ENCODE results near the gene PDE4A.

The PDE4A gene

GRCh38 chr19:10510301-10510802 is 90.0 kb downstream of the PDE4A start:
- Histone ChIP-seq H3K4me1 (ENCODE audit: insufficient read depth, low read length) (0 out of 2 replicates have a peak, but pooled peaks cover 2% of the 10 kb centered on the region), H3K36me3 (ENCODE audit: insufficient read depth, low read length) (no peaks in the 10 kb centered on the region), H3K9ac (ENCODE audit: low read depth, low read length) (no peak overlapping the region), H3K9me3 (ENCODE audit: control insufficient read depth, insufficient read depth, low read length) (no peaks in the 10 kb centered on the region)

GRCh38 chr19:10513223-10513622 is 92.9 kb downstream of the PDE4A start:
- Histone ChIP-seq H3K36me3 (ENCODE audit: insufficient read depth, low read length) (no peaks in the 10 kb centered on the region), H3K4me1 (ENCODE audit: insufficient read depth, low read length) (0 out of 2 replicates have a peak, but pooled peaks cover 8% of the 10 kb centered on the region), H3K9ac (ENCODE audit: low read depth, low read length) (no peak overlapping the region), H3K9me3 (ENCODE audit: control insufficient read depth, insufficient read depth, low read length) (no peaks in the 10 kb centered on the region)

GRCh38 chr19:10514211-10515145 is 94.1 kb downstream of the PDE4A start:
- no peaks in the 10 kb centered on the region for H3K36me3 ChIP-seq (ENCODE audit: insufficient read depth, low read length)
- peak overlapping the region; percentile 50; the same call in 1 of the 2 replicates for H3K9ac ChIP-seq (ENCODE audit: low read depth, low read length)
- H3K4me1 ChIP-seq (ENCODE audit: insufficient read depth, low read length): 0 out of 2 replicates have a peak, but pooled peaks cover 8% of the 10 kb centered on the region
- H3K9me3 ChIP-seq (ENCODE audit: control insufficient read depth, insufficient read depth, low read length): no peaks in the 10 kb centered on the region

- H3K9me3 ChIP-seq (ENCODE audit: control insufficient read depth, insufficient read depth, low read length): no peaks in the 10 kb centered on the region
- H3K4me1 ChIP-seq (ENCODE audit: insufficient read depth, low read length): 0 out of 2 replicates have a peak, but pooled peaks cover 8% of the 10 kb centered on the region
- no peak overlapping the region; the same call in 1 of the 2 replicates for H3K9ac ChIP-seq (ENCODE audit: low read depth, low read length)
These were observed 95.7 kb downstream of the PDE4A start for GRCh38 chr19:10516064-10516385.

GRCh38 chr19:10516671-10517286 is 96.4 kb downstream of the PDE4A start:
- no peaks in the 10 kb centered on the region for H3K36me3 ChIP-seq (ENCODE audit: insufficient read depth, low read length)
- H3K4me1 ChIP-seq (ENCODE audit: insufficient read depth, low read length): 0 out of 2 replicates have a peak, but pooled peaks cover 8% of the 10 kb centered on the region
- H3K9me3 ChIP-seq (ENCODE audit: control insufficient read depth, insufficient read depth, low read length): no peaks in the 10 kb centered on the region
- peak overlapping the region; percentile 85 for H3K9ac ChIP-seq (ENCODE audit: low read depth, low read length)

More at GRCh38 chr19:10516064-10516385, 95.7 kb downstream of the PDE4A start:
- no peaks in the 10 kb centered on the region for H3K36me3 ChIP-seq (ENCODE audit: insufficient read depth, low read length)

- H3K4me1 ChIP-seq (ENCODE audit: insufficient read depth, low read length): 0 out of 2 replicates have a peak, but pooled peaks cover 8% of the 10 kb centered on the region
- H3K9ac ChIP-seq (ENCODE audit: low read depth, low read length): peak within 1 kb of the TSS; percentile 85
These were observed 97.0 kb downstream of the PDE4A start, which contains the start of gene S1PR5 for GRCh38 chr19:10517361-10517759. Gene S1PR5, minus strand, starts transcription at chr19:10517447. Its CDS starts 2,436 bp downstream, at chr19:10515011.

GRCh38 chr19:10517760-10518443 is 97.6 kb downstream of the PDE4A start:
- Histone ChIP-seq H3K9me3 (ENCODE audit: control insufficient read depth, insufficient read depth, low read length) (no peaks in the 10 kb centered on the region), H3K36me3 (ENCODE audit: insufficient read depth, low read length) (no peaks in the 10 kb centered on the region), H3K4me1 (ENCODE audit: insufficient read depth, low read length) (0 out of 2 replicates have a peak, but pooled peaks cover 8% of the 10 kb centered on the region), H3K9ac (ENCODE audit: low read depth, low read length) (peak overlapping the region; percentile 85; the same call in 1 of the 2 replicates)

More at GRCh38 chr19:10517361-10517759, 97.0 kb downstream of the PDE4A start, which contains the start of gene S1PR5:
- Histone ChIP-seq H3K36me3 (ENCODE audit: insufficient read depth, low read length) (no peaks in the 10 kb centered on the region), H3K9me3 (ENCODE audit: control insufficient read depth, insufficient read depth, low read length) (no peaks in the 10 kb centered on the region)

- Histone ChIP-seq H3K9ac (ENCODE audit: low read depth, low read length) (peak overlapping the region; percentile 85; the same call in 1 of the 2 replicates), H3K36me3 (ENCODE audit: insufficient read depth, low read length) (no peaks in the 10 kb centered on the region), H3K4me1 (ENCODE audit: insufficient read depth, low read length) (0 out of 2 replicates have a peak, but pooled peaks cover 6% of the 10 kb centered on the region), H3K9me3 (ENCODE audit: control insufficient read depth, insufficient read depth, low read length) (no peaks in the 10 kb centered on the region)
These were observed 98.4 kb downstream of the PDE4A start for GRCh38 chr19:10518444-10519361.

Data from ES-I3 (cell line).